Activated T-helper 9 cell treated with anti-CD3 and anti-CD28 coated beads, Interleukin-2, amount 50 U/mL, for 16 hours (primary cell): ENCODE data around the gene CEBPB.
"Not testable (repeated sequence)": the region's sequence is repeated elsewhere in the genome, so short reads cannot be mapped to it uniquely, and the experiment has no call there.

Experiments
- DNase-seq: peaks from one replicate; pipeline ENCODE4 v3.0.0-alpha.2; 2020; ENCODE audit warnings: low read depth

Gene CEBPB

DNA sequence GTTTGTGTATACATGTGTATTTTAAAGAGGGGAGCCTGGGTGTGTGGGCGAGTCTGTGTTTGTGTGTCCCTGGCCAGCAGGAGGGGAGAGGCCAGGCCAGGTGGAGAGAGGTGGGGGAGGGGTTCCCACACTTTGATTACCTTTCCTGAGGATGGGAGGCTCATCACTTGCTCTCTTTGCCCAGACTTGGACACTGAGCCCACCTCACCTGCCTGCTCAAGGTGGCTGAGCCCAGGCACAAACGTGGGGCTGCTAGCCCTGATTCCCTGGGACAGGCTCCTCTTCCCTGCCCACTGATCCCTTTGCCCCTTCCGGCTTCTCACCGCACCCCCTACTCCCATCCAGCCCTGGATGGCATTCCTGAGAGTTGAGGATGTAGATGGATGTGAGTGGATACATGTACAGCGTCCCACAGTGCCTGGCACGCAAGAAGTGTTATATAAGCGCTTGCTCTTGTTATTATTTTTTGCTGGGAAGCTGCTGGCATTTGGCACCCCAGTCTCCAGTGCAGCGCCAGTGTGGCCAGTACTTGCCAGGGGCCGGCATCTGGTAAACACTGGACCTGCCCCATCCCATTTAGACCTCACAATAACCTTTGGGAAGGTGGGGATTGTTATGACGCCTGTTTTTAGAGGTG lies 2.7 kb downstream of the CEBPB start:
- DNase-seq, result no peak

DNA sequence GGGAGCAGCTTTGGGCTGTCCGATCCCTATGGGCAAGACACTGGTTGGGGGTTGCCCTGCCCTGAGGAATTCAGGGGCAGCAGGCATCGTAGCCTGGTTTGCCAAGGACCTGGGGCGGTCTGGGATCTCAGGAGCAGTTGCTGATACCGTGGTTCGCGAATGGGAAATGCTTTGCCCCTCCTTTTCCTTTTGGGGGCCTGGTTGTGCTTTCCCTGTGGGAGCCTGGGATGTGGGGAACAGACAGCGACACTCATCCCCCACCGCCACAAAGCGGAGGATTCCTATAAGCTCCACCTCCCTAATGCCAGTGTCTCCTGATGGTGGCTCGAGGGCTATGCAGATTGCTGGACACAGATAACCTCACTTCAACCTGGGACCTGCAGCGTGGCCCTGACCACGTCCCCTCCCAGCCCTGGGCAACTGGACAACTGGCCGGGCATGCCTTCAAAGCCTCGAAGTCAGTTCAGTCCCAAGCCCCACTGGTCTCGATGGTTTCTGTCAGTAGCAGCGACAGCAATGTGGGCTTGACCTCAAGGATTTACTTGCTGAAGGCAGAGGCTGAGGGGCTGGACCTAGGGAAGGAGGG lies 3.3 kb downstream of the CEBPB start:
- no peak for DNase-seq

DNA sequence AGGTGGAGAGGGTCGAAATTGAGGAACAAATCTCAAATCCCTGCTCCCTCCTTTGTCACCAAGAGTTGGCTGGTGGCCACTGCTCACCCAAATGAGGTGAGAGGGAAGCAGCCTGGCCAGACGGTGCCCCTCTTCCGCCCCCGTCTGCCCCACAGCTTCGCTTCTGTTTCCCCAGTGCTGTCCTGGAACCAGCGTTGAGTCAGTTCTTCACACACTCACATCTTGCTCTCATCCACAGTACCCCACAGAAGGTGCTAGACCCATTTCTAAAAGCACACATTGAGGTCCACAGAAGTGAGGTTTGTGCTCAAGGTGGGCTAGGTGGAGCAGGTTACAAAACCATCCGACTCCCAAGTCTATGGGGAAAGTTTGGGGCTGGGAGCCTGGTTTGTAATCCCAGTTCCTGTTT lies 3.8 kb downstream of the CEBPB start:
- DNase-seq, result no peak

DNA sequence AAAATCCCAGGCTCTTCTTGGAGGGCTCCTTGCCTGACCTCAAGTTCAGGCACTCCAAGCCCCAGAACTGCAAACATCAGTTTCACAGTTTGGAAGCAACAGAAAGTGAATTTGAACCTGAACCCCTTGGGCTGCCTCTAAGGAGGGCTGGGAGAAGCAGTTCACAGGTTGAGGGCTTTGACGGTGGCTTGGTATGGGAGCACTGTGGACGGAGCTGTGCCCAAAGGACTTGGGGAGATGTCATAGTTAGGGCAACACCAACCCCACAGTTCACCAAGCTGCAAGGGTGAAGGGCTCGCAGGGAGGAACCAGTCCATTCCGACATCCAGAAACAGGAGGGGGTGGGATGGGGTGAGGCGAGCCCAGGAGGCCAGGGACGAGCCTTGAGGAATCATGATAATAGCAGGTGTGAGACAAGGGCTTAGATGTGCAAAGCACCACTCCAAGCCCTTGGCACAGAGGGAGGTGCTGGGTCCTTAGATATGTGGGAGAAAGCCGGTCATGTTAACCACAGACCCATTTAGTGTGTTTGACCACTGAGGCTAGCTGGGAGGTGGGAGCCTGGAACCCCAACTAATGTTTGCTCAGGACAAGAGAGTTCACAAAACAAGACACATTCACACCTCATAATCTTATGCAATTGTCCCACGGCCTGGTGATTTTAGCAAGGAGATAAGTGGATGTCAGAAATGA lies 4.3 kb downstream of the CEBPB start:
- DNase-seq, result no peak

DNA sequence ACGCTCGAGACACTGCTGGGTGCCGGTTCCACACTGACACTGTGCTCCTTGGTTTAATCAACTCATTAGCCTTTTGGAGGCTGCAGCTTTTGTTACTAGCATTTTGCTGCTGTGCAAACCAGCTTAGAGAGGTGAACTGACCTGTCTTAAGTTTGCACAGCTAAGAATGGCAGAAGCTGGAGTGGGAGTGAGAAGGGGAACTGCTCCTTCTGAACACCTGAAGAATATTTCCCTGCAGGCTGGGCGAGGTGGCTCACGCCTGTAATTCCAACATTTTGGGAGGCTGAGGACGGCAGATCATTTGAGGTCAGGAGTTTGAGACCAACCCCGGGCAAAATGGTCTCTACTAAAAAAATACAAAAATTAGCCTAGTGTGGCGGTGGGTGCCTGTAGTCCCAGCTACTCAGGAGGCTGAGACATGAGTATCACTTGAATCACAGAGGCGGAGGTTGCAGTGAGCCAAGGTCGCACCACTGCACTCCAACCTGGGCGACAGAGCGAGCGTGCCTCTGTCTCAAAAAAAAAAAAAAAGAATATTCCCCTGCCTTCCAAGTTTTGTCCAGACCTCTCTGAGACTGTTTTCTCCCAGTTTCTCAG lies 5.0 kb downstream of the CEBPB start:
- DNase-seq, result no peak

DNA sequence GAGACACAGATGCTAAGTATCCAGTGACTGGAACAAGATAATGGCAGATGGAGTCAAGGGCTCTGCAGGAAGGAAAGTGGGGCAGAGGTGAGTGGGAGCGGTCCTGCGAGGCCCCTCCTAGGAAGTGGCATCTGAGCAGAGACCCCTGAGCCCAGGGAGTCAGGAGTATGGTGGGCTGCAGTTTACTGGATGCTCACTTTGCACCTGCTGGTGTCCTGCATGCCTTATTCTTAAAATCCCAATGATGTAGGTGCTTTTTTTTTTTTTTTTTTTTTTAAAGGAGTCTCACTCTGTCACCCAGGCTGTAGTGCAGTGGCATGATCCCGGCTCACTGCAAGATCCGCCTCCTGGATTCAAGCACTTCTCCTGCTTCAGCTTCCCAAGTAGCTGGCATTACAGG lies 5.6 kb downstream of the CEBPB start:
- no peak for DNase-seq

DNA sequence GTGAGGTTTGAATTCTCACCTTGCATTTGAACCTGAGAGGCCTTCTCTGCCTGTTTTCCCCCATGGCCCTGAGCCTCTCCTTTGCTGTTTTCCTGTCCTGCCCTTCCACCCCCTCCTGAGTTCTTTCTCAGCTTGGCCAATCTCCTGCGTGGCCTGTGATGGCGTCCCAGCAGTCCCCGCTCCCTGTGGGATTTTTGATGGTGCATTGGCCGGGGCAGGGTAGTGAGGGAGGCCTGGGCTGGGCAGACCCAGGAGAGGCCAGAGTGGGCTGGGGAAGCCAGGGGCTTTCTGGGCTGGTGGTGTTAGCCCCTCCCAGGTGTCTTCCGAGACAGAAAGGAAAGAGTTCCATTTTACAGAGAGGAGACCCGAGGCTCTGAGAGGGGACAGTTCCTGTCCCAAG lies 6.3 kb downstream of the CEBPB start:
- DNase-seq, result no peak

DNA sequence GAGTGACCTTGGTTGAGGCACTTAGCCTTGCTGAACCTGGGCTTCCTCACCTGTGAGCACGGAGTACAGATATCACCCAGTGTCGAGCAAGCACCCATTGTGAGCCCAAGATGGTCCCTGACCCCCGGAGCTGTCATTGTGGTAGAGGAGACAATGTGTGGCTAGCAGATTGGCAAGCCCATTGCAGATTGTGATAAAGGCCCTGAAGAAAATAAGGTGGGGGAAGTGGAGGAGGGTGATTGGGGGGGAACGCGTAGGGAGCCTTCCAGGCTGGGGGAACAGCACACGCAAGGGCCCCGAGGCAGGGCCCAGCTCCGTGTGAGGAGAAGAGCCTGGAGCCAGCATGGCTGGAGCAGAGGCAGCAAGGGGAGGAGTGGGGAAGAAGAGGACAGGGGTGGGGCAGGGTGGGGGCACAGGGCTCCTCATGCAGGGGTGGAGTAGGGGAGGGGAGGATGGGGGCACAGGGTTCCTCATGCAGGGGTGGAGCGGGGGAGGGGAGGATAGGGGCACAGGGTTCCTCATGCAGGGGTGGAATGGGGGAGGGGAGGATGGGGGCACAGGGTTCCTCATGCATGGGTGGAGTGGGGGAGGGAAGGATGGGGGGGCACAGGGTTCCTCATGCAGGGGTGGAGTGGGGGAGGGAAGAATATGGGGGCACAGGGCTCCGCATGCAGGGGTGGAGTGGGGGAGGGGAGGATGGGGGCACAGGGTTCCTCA lies 7.0 kb downstream of the CEBPB start:
- DNase-seq, result no peak

DNA sequence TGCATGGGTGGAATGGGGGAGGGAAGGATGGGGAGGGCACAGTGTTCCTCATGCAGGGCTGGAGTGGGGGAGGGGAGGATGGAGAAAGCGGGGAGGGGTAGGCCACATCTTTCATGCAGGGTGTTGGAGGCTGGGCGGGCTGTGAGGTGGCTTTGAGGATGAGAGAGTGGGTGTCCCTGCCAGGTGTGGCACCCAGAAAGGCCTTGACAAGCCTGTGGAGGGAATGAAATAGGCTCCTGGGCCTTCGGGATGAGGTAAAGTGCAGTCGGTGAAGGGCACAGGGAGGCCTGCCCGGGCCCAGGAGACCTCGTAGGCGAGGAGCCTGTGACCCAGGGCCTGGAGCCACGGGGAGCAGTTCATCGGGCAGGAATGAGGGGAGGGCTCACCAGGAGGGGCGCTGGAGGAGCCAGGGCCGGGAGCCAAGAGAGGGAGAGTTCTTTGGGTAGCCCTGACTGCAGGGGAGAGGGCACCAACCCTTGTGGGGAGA lies 7.6 kb downstream of the CEBPB start:
- DNase-seq, result no peak

DNA sequence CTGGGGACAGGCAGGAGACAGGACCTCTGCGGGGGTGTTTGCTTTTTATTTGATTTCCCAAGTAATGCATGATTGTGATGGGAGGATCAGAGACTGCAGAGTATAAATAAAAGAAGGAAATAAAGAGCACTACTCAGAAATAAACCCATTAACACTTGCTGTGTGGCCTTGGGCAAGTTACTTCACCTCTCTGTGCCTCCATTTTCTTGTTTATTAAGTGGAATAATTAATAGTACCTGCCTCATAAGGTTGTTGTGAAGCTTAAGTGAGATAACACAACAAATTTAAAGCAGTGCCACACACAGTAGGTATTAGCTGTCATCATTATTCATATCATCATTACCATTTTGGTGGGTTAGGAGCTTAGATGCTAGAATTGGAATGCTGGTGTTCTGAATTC lies 8.1 kb downstream of the CEBPB start:
- DNase-seq, result no peak

DNA sequence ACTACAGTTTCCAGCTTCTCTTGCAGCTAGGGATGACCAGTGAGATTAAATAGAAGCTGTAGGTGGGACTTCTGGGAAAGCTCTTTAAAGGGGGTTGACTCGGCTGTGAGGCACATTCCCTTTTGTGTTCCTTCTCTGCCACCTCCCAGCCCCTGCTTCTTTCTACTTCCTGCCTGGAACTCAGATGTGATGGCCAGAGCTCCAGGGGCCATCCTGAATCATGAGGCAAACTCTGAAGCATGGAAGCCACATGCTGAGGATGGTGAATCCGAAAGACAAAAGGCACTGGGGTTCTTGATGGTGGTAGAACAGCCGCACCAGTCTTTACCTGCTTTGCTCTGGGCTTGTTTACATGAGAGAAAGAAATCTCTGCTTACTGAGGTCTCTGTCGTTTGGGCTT lies 9.1 kb downstream of the CEBPB start:
- no peak for DNase-seq

DNA sequence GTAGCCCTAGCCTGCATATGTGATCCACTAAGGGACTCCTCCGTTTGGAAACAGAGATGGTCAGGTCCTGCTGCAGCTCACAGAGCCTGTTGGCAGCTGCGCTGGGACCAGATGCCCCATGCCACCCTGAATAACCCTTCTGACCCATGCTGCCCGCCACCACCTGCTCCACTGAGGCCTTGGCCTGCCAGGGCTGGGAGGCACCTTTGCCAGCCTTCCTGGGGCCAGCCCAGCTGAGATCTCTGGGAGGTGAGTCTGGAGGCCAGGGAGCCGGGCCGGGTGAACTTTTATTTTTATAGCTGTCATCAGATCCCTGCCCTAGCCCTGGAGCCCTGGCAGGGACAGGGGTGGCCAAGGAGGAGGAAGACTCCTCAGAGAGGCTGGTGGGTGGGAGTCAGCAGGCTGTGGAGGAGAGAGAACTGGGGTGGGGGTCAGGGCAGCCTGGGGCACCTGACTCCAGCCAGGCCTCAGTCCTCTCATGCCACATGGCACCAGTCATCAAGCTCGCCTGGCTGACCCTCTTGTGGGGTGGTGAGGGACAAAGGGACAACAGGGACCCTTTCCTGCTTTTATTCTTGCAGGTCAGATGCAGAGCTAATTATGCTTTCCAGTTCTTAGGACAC lies 10.0 kb downstream of the CEBPB start:
- DNase-seq, result no peak

DNA sequence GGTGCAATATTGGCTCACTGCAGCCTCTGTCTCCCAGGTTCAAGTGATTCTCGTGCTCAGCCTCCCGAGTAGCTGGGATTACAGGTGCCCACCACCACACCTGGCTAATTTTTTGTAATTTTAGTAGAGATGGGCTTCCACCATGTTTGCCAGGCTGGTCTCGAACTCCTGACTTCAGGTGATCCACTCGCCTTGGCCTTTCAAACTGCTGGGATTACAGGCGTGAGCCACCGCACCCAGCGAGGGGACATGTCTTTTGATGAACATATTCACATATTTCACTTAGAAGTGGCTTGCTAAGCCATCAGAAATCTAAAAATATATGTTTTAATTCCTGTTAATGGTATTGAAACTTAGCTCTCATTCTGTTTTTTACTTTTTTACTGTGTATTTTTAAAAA lies 11.1 kb downstream of the CEBPB start:
- DNase-seq, result not testable (repeated sequence)

DNA sequence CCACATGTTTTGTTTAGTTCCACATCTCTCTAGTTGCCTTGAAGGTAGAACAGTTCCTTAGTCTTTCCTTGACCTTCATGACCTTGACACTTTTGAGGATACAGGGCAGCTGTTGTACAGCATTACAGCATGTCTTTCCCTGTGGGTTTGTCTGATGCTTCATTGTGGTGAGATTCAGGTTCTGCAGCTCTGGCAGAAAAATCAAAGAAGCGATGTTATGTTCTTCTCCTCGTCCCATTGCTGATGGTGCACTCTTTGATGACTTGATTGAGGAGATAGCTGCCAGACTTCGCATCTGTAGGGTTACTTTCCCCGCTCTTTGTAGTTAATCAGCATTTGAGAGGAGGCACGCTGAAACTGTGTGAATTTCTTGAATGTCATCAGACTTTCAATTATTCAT lies 12.0 kb downstream of the CEBPB start:
- no peak for DNase-seq

DNA sequence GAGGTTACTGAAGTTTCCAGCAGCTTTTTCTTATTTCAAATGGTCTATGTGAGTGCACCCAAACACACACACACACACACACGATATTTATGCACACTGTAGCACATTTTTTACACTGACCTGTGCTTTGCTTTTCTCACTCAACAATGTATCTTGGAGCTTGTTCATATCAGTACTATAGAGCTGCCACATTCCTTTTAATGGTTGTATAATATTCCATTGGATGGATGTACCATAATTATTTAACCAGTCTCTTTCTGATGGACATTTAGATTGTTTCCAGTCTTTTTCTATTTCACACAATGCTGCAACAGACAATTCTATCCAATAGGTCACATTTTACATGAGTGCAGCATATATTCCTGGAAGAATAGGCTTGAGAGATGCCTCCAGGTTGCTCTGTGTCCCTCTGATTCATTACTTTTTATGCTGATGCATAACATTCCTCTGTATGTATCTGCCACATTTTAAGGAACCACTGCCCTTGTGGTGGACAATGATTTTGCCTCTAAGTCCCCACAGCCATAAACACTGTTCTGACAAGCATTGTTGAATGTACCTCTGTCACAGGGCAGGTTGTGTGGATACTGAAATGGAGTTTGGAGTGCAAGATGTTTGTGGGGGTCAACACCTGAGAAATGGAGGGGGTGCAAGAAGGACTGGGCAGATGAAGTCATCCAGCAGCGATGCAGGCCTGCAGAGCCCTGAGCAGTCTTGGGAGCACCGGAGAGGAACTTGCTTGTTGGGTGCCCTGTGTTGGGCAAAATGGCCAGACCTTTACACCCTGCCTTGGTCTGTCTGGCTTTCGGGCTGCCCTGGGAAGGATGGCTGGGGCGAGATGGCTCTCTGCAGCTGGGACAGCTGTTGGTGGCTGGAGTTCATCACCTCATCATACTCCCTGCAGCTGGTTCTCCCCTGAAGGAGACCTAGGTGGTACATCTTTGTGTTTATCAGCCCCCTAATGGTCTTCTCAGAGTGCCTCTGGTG lies 13.6 kb downstream of the CEBPB start:
- no peak for DNase-seq

DNA sequence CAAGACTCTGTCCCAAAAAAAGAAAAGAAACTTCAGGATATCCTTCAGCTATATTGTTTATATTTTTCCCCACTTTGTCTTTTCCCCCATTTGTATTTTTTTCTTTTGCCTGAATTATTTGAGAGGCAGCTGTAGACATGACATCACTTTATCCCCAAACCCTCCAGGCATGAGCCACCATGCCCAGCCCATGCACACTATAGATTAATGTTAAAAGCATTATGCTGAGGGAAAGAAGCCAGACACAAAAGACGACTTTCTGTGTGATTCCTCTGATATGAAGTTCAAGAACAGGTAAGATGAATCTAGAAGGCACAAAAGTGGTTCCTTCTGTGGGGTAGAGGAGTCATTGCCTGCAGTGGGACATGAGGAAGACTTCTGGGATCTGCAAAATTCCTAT lies 16.4 kb downstream of the CEBPB start:
- no peak for DNase-seq

DNA sequence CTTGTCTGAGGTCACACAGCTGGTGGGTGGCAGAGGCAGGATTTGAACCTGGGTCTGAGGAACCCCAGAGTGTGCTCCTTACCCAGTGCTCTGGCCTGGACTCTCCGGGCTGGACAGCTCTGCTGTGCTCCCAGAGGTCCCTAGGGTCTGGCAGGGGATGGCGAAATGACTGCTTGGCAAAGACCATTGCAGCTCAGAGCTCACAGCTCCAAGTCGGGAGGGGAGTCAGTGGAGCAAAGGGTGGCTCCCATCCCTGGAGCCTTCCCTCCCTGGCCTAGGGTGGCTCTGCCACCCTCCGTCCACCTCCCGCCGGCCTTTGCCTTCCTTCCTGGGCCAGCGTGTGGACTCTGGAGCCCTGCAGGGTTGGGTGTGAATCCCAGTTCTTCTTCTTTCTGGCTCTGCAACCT lies 17.5 kb downstream of the CEBPB start:
- DNase-seq, result no peak

DNA sequence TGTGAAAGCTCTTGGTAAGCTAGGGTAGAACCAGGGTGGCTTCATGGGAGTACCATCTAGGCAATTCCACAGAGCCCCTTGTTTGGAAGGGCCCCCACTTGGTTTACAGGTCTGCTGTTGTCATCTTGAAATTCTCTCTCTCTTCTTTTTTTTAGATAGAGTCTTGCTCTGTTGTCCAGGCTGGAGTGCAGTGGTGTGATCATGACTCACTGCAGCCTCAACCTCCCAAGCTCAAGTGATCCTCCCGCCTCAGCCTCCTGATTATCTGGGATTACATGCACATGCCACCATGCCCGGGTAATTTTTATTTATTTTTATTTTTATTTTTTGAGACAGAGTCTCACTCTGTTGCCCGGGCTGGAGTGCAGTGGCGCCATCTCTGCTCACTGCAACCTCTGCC lies 18.2 kb downstream of the CEBPB start:
- DNase-seq, result not testable (repeated sequence)

DNA sequence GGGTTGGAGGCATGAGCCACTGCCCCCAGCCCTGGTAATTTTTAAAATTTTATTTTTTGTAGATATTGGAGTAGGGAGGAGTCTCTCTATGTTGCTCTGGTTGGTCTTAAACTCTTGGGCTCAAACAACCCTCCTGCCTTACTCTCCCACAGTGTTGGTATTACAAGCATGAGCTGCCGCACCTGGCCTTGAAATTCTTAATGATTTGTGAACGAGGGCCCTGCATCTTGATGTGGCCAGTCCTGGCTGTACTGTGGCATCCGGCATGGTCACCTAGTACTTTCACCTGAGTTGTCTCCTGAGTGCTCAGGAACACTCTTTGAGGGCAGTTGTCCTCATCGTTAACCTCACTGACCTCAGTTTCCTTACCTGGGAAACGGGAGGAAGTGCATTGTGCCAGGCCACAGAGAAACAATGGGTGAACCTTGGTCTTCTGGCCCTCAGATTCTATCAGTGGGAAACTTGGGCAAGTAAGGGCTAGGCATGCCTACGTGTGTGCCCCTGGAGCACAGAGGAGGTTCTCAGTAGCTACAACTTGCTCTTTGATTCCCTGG lies 19.5 kb downstream of the CEBPB start:
- no peak for DNase-seq

DNA sequence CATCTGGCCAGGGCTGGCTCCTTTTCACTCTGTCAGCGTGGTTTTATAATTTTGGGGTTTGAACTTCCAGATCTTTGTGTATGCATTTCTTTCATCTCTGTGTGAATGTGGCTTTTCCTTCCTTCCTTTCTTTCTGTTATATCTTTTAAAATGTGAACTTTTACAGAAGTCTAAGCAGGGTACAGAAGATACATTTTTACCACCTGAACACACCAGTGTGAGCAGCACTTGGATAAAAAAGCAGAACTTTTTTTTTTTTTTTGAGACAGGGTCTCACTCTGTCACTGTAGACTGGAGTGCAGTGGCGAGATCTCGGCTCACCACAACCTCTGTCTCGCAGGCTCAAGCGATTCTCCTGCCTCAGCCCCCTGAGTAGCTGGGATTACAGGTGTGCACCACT lies 20.5 kb downstream of the CEBPB start:
- no peak for DNase-seq
